HUES6 (cell line): ENCODE results near the gene NAA11.
"Not testable (repeated sequence)": the region's sequence is repeated elsewhere in the genome, so short reads cannot be mapped to it uniquely, and the experiment has no call there.

Experiments used
- H3K27ac ChIP-seq: 2 replicates; pipeline ENCODE4 v1.7.0; 2013; ENCODE audit warnings: low read depth, mild to moderate bottlenecking, low read length, inconsistent platforms
- H3K27me3 ChIP-seq: 2 replicates; pipeline ENCODE4 v1.6.1; 2013; ENCODE audit warnings: low read length; ENCODE audit not compliant: control insufficient read depth, insufficient read depth
- H3K36me3 ChIP-seq: 2 replicates; pipeline ENCODE4 v1.6.1; 2013; ENCODE audit warnings: low read length; ENCODE audit not compliant: control insufficient read depth, insufficient read depth
- H3K4me1 ChIP-seq: 2 replicates; pipeline ENCODE4 v1.6.1; 2013; ENCODE audit warnings: low read length; ENCODE audit not compliant: control insufficient read depth, insufficient read depth
- H3K4me3 ChIP-seq: 2 replicates; pipeline ENCODE4 v1.5.1; 2013; ENCODE audit warnings: low read depth, low read length
- H3K9ac ChIP-seq: one replicate; pipeline ENCODE4 v1.6.1; 2013; ENCODE audit warnings: mild to moderate bottlenecking, low read length
- H3K9me3 ChIP-seq: 2 replicates; pipeline ENCODE4 v1.6.1; 2013; ENCODE audit warnings: low read depth, low read length; ENCODE audit not compliant: control insufficient read depth, insufficient read depth

The NAA11 gene

GRCh38 chr4:79290376-79290775, 35.5 kb downstream of the NAA11 start:
- H3K27me3 ChIP-seq = no peaks in the 10 kb centered on the region
- no peak overlapping the region for H3K9ac ChIP-seq
- H3K9me3 ChIP-seq = no peaks in the 10 kb centered on the region
- H3K4me1 ChIP-seq = no peaks in the 10 kb centered on the region
- H3K27ac ChIP-seq = no peak overlapping the region
- H3K36me3 ChIP-seq = no peaks in the 10 kb centered on the region
- no peak overlapping the region for H3K4me3 ChIP-seq

GRCh38 chr4:79288185-79288584, 37.7 kb downstream of the NAA11 start:
- Histone ChIP-seq H3K36me3 (no peaks in the 10 kb centered on the region), H3K4me3 (no peak overlapping the region), H3K27ac (no peak overlapping the region), H3K9me3 (no peaks in the 10 kb centered on the region), H3K4me1 (no peaks in the 10 kb centered on the region), H3K27me3 (no peaks in the 10 kb centered on the region), H3K9ac (no peak overlapping the region)

DNA sequence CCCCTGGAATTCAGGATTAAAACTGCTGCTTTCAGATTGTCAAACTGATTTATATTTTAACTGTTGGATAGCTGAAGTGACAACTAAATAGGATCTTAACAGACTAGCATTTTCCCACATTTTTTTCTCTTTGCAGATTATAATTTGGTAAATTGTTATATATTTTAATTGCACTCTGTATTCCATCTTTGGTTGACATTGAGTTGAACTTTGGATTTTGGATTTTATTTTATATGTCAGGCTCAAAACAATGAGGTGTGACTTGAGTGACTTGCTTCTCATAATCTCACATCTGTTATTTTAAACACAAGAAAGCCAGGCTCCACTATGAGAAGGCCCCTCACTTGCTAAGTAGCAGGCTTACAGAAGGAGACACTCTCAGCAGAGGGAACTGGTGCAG, 38.1 kb downstream of the NAA11 start:
- no peak overlapping the region for H3K9ac ChIP-seq
- no peaks in the 10 kb centered on the region for H3K4me1 ChIP-seq
- H3K27ac ChIP-seq = no peak overlapping the region
- no peak overlapping the region for H3K4me3 ChIP-seq
- H3K36me3 ChIP-seq = no peaks in the 10 kb centered on the region
- H3K27me3 ChIP-seq = no peaks in the 10 kb centered on the region
- H3K9me3 ChIP-seq = no peaks in the 10 kb centered on the region

DNA sequence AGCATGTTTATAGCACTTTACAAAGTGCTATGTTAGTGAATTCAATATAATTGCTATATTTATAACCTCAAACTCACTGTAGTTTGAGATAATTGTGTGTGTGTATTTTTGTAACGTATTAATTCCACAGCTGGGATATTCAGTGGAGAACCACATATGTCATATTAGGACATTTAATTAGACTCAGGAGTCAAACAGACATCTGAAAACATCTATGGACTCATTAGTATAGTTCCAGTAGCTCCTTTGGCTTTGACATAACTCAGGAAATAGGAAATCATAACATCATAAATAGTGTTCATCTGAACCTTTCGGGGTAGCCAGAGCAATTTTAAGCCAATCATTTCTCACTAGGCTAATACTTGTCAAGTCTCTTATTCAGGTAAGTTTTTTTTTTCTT, 38.8 kb downstream of the NAA11 start:
- Histone ChIP-seq H3K4me3 (no peak overlapping the region), H3K9me3 (no peaks in the 10 kb centered on the region), H3K4me1 (no peaks in the 10 kb centered on the region; the same call in 1 of the 2 replicates), H3K27me3 (no peaks in the 10 kb centered on the region), H3K9ac (no peak overlapping the region), H3K36me3 (no peaks in the 10 kb centered on the region), H3K27ac (no peak overlapping the region)

DNA sequence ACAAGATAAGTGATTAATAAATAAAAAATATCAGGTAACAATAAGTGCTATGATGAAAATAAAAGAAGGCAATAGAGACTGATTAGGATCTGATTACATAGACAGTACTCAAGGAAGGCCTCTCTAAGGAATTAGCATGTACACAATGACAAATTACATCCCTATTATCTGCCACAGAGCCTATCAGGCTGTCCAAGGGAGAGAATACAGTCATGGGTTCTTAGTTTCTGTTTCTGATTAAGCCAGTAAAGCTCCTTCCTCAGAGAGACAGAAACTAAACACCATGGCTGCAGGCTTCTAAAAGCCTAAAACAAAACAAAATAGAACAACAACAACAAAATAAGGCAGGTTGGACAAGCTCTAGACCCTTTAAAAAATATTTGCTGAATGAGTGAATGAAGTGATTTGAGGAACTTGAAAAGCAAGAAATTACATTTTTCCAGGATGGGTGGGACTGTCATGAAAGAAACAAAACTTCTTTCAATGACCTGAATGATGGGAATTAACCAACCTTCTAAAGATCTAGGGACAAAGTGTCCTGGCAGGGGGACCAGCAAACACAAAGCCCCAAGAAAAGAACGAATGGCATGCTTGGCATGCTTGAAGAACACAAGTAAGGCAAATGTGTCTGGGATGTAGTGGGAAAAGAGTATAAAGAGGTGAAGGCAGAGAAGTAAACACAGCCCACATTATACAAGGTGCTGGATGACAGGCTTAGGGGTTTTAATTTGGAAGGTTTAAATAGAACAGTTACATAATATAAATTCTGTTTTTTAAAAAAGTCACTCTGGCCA, 44.1 kb downstream of the NAA11 start:
- no peak overlapping the region for H3K27ac ChIP-seq
- peaks cover 7% of the 10 kb centered on the region for H3K4me1 ChIP-seq

GRCh38 chr4:79277467-79277866, 48.4 kb downstream of the NAA11 start:
- H3K9me3 ChIP-seq, H3K36me3 ChIP-seq, H3K9ac ChIP-seq, H3K27me3 ChIP-seq, H3K4me3 ChIP-seq, H3K27ac ChIP-seq: not testable (repeated sequence)
- peaks cover 10% of the 10 kb centered on the region for H3K4me1 ChIP-seq

More for the DNA sequence above, 44.1 kb downstream of the NAA11 start:
- Histone ChIP-seq H3K9ac (no peak overlapping the region), H3K27me3 (no peaks in the 10 kb centered on the region), H3K9me3 (no peaks in the 10 kb centered on the region), H3K36me3 (no peaks in the 10 kb centered on the region), H3K4me3 (no peak overlapping the region)

DNA sequence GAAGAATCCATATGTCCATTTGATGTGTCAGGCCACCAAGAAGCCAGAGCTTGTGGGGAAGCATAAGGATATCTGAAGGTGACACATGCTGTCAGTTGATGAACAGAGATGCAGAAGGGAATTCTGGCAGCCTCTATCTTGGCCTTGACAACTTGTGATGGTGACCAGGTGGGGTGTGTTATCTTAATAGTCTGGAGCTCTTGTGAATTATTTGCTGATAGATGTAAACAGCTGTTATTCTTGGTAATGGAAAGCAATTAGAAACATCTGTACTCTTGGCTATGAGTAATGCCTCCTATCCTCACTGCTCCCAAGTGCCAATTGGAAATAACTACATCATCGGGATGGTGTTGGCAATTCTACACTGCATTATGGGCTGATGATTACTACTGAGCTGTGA, 51.9 kb downstream of the NAA11 start:
- H3K4me1 ChIP-seq = 0 out of 2 replicates have a peak, but pooled peaks cover 3% of the 10 kb centered on the region
- H3K9ac ChIP-seq = no peak overlapping the region
- H3K36me3 ChIP-seq = no peaks in the 10 kb centered on the region
- H3K4me3 ChIP-seq = no peak overlapping the region
- H3K27ac ChIP-seq = no peak overlapping the region
- H3K9me3 ChIP-seq = no peaks in the 10 kb centered on the region
- no peaks in the 10 kb centered on the region for H3K27me3 ChIP-seq

- H3K9ac ChIP-seq = no peak overlapping the region
- H3K9me3 ChIP-seq = no peaks in the 10 kb centered on the region
- no peaks in the 10 kb centered on the region for H3K36me3 ChIP-seq
- no peaks in the 10 kb centered on the region for H3K27me3 ChIP-seq
- 0 out of 2 replicates have a peak, but pooled peaks cover 3% of the 10 kb centered on the region for H3K4me1 ChIP-seq
- H3K4me3 ChIP-seq = no peak overlapping the region
- H3K27ac ChIP-seq = no peak overlapping the region
Observed at GRCh38 chr4:79272761-79273160, 53.1 kb downstream of the NAA11 start.

GRCh38 chr4:79272126-79272525, 53.7 kb downstream of the NAA11 start:
- H3K27me3 ChIP-seq = no peaks in the 10 kb centered on the region
- 0 out of 2 replicates have a peak, but pooled peaks cover 3% of the 10 kb centered on the region for H3K4me1 ChIP-seq
- H3K9me3 ChIP-seq = no peaks in the 10 kb centered on the region
- H3K27ac ChIP-seq = no peak overlapping the region
- H3K4me3 ChIP-seq = no peak overlapping the region
- no peak overlapping the region for H3K9ac ChIP-seq
- H3K36me3 ChIP-seq = no peaks in the 10 kb centered on the region

- Histone ChIP-seq H3K36me3 (no peaks in the 10 kb centered on the region), H3K27me3 (no peaks in the 10 kb centered on the region), H3K9me3 (no peaks in the 10 kb centered on the region), H3K4me1 (no peaks in the 10 kb centered on the region), H3K27ac (no peak overlapping the region), H3K9ac (no peak overlapping the region), H3K4me3 (no peak overlapping the region)
Observed at GRCh38 chr4:79267671-79268070, 58.2 kb downstream of the NAA11 start.
